ENCODE measurements around the gene CDRT4.

DNA sequence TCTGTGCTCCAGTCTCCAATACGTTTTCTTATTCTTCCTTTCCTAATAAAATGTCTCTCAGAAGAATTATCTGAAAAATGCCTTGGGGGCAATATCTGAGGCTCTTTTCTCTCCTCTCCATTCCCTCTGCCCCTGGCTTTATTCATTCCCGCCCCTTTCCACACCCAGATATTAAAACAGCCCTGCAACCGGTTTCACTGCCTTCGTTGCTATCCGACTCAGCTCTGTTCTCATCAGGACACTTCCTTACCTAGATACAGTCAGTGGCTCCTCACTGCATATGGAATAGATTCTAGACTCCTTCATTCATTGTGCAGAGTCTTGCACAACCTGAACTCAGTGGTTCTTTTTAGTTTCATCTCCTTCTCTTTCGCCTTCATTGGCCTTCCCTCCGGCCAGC lies 74.0 kb downstream of the CDRT4 start:
- TF ChIP-seq POLR2AphosphoS5 (IDR thresholded peaks at IDR 0.05; ENCODE audit: low read depth), result no peak
- TF ChIP-seq, protein P1, sequence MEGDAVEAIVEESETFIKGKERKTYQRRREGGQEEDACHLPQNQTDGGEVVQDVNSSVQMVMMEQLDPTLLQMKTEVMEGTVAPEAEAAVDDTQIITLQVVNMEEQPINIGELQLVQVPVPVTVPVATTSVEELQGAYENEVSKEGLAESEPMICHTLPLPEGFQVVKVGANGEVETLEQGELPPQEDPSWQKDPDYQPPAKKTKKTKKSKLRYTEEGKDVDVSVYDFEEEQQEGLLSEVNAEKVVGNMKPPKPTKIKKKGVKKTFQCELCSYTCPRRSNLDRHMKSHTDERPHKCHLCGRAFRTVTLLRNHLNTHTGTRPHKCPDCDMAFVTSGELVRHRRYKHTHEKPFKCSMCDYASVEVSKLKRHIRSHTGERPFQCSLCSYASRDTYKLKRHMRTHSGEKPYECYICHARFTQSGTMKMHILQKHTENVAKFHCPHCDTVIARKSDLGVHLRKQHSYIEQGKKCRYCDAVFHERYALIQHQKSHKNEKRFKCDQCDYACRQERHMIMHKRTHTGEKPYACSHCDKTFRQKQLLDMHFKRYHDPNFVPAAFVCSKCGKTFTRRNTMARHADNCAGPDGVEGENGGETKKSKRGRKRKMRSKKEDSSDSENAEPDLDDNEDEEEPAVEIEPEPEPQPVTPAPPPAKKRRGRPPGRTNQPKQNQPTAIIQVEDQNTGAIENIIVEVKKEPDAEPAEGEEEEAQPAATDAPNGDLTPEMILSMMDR (conservative IDR thresholded peaks at IDR 0.05; ENCODE audit: low read depth in 2 of 2), result no peak
- no peak for TF ChIP-seq EZH2 (IDR thresholded peaks at IDR 0.05; ENCODE audit: low read depth, unreplicated experiment)
- TF ChIP-seq, protein P2, sequence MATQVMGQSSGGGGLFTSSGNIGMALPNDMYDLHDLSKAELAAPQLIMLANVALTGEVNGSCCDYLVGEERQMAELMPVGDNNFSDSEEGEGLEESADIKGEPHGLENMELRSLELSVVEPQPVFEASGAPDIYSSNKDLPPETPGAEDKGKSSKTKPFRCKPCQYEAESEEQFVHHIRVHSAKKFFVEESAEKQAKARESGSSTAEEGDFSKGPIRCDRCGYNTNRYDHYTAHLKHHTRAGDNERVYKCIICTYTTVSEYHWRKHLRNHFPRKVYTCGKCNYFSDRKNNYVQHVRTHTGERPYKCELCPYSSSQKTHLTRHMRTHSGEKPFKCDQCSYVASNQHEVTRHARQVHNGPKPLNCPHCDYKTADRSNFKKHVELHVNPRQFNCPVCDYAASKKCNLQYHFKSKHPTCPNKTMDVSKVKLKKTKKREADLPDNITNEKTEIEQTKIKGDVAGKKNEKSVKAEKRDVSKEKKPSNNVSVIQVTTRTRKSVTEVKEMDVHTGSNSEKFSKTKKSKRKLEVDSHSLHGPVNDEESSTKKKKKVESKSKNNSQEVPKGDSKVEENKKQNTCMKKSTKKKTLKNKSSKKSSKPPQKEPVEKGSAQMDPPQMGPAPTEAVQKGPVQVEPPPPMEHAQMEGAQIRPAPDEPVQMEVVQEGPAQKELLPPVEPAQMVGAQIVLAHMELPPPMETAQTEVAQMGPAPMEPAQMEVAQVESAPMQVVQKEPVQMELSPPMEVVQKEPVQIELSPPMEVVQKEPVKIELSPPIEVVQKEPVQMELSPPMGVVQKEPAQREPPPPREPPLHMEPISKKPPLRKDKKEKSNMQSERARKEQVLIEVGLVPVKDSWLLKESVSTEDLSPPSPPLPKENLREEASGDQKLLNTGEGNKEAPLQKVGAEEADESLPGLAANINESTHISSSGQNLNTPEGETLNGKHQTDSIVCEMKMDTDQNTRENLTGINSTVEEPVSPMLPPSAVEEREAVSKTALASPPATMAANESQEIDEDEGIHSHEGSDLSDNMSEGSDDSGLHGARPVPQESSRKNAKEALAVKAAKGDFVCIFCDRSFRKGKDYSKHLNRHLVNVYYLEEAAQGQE (IDR thresholded peaks at IDR 0.05; ENCODE audit: unreplicated experiment), result no peak
- TF ChIP-seq NANOG (IDR thresholded peaks at IDR 0.05; ENCODE audit: borderline replicate concordance), result no peak

Measured in GM23338 (cell line).